HG03139 (cell line): ENCODE data around the gene CH25H.
"Not testable (repeated sequence)": the region's sequence is repeated elsewhere in the genome, so short reads cannot be mapped to it uniquely, and the experiment has no call there.

Experiments used
- ATAC-seq: cut with Tn5 transposase; IDR thresholded peaks from one replicate; pipeline ENCODE4 v1.9.1; 2021; ENCODE audit not compliant: unreplicated experiment

Gene CH25H, protein sequence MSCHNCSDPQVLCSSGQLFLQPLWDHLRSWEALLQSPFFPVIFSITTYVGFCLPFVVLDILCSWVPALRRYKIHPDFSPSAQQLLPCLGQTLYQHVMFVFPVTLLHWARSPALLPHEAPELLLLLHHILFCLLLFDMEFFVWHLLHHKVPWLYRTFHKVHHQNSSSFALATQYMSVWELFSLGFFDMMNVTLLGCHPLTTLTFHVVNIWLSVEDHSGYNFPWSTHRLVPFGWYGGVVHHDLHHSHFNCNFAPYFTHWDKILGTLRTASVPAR

DNA sequence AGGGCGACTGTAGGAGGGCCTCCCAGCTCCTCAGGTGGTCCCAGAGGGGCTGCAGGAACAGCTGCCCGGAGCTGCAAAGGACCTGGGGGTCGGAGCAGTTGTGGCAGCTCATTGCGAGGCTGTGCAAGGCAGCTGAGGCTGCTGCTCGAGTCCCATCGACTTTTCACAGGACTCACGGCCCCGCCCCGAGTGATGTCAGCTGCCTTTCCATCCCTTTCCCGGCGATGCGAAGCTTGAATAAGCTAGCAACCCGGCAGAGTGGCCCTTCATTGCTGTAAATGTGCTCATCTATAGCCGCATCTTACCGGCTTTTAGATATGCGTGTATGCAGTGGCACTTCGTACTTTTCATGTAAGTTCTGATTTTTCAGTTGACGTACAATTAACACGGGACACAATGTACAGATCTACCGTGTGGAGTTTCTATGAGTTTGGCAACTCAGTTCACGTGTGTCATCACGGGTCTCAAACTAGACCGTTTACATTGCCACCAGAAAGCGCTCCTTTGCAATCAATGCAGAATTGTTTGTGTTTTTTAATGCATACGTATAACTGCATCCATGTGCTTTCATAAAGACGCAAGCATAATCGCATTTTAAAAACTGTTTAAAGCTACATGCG lies at the start of gene CH25H:
TSS of gene CH25H (minus strand) at position 137 of the 620 bp plus-strand sequence. CDS start at position 112, 25 bp downstream.
- ATAC-seq: no peak

DNA sequence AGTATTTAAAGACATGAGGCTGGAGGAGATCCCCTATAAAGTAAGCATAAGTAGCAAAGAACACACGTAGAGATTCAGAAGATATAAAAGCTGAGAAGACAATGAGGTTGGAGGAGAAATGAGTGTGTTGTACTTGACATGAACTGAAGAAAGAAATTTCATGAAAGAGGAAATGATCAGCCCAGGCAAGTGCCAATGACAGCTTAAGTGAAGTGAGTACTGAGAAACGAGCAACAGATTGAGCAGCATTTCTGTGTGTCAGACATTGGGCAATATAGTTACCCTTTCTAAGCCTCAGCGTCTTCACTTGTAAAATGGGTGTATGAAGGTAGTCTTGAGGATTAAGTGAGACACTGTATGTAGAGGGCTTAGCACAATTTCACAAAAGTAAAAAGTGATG lies 49.2 kb upstream of the CH25H start:
- no peak for ATAC-seq

DNA sequence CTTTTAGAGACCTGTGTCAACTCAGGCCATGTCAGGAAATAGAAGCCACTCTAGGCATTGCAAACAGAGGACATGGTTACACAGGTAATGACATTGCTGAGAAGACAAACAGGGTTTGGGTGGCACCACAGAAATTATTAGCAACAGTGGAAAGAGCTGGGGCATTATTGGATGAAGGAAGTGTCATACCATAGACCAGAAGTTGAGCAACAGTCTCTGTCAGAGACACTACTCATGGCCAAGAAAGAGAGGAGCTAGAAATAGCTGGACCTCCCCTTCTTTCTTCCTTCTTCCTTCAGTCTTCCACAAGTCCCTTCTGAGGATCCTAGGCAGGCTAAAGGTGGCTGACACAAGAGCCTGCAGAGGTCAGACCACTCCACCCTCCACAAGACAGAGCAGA lies 48.7 kb upstream of the CH25H start:
- no peak for ATAC-seq

DNA sequence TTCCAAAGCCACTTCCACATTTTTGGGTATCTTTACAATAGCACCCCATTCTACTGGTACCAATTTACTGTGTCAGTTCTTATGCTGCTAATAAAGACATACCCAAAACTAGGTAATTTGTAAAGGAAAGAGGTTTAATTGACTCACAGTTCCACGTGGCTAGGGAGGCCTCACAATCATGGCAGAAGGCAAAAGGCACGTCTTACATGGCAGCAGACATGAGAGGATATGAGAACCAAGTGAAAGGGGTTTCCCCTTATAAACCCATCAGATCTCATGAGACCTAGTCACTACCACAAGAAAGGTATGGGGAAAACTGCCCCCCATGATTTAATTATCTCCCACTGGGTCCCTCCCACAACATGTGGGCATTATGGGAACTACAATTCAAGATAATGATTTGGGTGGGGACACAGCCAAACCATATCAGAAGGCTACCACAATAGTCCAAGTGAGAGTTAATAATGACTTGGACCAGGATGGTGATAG lies 48.0 kb upstream of the CH25H start:
- ATAC-seq: not testable (repeated sequence)

DNA sequence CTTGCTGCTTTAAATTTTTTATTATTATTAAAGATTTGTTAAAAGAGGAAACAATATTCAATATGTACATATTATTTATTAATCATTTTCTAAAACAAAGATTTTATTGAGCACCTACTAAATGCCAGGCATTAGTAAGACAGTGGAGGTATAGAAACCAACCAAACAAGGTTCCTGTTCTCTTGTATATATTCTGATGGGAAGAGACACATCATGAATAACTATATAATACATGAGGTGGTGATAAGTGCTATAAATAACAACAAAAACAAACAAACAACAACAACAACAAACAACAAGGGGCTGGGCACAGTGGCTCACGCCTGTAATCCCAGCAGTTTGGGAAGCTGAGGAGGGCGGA lies 45.1 kb upstream of the CH25H start:
- ATAC-seq: no peak

DNA sequence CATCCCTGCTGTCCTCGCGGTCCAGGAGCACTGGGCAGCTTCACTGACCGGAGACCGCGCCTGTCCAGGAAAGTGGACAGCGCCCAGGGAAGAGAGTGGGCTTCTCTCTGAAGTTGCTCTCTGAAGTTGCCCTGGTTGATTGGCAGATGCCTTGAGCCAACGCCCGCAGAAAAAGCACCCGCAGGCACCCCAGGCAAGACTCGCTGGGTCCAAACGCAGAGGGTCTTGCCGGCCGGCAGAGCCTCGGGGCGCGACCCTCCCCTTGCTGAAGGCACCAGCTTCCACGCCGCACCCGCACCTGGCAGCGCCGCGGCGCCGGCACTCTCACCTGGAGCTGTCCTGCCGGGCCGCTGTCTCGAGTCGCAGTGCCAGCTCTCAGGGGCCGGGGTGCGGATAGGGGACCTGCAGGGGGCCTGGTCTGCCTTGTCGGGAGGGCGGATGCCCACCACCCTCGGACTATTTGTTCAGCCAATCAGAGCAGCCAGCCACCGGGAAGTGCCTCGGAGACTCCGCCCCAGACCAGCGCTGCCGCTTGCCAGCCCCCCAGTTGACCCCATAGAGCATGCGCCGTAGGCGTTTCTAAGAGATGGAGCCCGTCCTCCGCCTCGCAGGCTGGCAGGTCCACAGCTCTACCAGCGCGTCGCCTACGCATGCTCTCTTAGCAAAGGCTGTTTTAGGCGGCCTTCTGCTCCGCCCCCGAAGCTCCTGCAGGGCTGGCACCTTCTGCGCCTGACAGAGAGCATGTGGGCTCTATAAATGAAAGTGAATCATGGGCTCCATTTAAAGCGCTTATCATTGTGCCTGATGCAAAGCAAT lies 44.5 kb upstream of the CH25H start, which contains the start of gene LIPA:
TSS of gene LIPA (minus strand) at position 367 of the 816 bp plus-strand sequence. CDS start 4,127 bp downstream, outside the sequence.
- ATAC-seq: peak; percentile 96

DNA sequence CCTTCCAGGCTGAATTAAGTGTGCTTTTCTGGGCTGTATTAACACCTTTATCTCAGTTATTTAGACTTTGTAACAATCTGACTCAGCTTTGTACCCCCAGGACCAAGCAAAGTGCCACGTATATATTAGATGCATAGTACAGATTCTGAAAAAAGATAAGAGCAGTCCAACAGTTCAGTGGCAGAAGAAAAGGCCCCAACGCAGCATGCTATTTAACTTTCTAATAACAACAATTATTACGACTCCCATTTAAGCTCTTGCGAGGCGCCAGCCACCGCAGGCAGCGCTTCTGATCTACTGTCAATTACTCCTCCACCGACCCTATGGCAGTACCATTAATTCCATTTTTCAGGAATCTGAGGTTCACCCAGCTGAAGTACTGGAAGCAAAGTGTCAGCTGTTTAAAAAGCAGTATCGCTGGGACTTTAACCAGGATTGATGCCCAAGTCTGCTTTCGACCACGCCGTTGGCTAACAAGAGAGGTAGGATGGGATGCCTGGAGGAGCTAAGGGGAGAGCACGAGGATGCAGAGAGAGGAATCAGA lies 43.8 kb upstream of the CH25H start:
- no peak for ATAC-seq

DNA sequence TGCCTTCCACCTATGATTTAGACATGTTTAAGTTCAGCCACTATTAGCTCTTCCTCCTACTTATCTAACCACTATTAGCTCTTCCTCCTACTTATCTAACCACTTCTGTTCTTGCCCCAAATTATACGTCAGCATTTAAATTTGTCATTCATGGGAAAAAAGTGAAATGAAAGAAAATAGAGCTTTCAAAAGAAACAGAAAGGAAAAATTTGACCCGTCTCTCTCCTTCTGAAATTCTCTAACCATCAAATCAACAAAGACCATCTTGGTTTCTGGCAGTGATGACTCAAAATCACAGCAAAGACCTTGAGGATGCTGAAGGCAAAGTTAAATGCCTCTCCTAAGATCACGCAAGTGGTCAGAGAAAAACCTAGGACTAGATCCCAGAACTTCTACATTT lies 41.9 kb upstream of the CH25H start:
- ATAC-seq: no peak

DNA sequence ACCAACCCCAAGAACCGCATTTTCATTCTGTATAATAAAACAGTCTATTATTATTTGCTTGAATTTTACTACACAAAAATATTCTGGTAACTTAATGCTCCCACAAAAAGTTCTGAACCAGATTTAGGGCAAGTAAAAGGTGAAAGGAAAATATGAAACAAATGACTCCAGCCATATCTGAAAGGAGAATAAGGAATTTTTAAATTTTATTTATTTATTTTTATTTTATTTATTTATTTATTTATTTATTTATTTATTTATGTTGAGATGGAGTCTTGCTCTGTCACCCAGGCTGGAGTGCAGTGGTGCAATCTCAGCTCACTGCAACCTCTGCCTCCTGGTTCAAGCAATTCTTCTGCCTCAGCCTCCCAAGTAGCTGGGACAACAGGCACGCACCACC lies 40.5 kb upstream of the CH25H start:
- ATAC-seq: not testable (repeated sequence)

DNA sequence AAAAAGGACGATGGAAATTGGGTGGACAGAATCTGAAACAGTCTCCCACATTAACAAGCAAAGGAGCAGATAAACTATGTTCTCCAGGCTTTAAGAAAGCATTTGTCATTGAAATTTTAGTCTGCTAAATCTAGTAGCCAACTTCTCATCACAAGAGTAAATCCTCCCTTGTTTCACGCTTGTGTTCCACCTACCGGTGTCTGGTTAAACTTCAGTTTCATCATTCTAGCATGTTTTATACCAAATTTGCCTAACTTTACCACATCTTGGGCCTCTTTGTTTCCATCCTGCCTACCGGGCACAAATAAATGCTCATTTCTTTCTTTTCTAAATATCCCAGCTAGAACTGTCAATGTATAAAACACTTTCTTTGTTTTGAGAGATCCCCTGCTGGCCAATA lies 38.7 kb upstream of the CH25H start:
- ATAC-seq: peak; percentile 42

DNA sequence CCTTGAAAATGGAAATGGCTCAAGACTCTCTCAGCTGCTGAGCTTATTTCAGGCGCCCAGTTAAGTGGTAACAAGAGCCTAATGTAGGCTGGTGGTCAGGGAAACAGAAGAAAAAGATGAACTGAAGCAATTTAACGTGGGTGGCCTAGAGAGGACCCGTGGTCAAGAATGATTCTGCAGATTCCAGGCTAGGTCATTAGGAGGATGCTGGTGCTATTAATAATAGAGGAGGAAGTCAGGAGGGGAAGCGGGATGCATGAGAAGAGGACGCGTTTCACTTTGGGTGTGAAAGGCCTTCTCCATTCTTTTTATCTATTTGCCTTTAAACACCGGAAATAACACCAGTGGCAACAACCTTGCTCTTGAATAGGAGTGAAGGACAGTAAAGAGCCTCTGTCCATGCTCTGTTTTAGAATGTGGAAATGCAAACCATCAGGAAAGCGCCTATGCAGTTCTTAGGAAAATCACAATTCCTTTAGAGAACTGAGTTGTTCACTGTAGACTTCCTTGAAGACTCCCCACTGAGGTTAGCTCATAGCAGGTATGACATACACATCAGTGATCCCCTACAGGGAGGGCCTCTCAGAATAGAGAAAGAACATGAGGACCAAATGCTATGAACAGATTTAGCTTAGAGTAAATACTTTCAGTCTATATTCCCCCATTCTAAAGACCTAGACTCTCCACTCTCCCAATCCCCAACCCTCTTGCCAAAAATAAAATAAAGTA lies 35.9 kb upstream of the CH25H start:
- ATAC-seq: no peak

DNA sequence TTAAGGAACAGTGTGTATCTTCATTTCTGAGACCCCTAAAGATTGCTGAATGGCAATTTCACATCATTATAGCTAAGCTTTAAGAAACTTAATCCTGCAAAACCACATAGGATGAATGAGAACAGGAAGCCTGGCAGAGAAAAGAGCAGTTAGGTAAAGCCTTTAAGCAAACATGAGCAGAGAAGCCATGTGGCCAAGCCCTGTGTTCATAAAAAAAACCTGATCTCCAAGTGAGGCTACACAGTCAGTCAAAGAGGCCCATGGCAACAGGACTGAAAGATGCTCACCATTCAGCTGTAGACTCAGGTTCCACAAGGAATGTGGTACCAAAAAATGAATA lies 35.2 kb upstream of the CH25H start:
- ATAC-seq: no peak

DNA sequence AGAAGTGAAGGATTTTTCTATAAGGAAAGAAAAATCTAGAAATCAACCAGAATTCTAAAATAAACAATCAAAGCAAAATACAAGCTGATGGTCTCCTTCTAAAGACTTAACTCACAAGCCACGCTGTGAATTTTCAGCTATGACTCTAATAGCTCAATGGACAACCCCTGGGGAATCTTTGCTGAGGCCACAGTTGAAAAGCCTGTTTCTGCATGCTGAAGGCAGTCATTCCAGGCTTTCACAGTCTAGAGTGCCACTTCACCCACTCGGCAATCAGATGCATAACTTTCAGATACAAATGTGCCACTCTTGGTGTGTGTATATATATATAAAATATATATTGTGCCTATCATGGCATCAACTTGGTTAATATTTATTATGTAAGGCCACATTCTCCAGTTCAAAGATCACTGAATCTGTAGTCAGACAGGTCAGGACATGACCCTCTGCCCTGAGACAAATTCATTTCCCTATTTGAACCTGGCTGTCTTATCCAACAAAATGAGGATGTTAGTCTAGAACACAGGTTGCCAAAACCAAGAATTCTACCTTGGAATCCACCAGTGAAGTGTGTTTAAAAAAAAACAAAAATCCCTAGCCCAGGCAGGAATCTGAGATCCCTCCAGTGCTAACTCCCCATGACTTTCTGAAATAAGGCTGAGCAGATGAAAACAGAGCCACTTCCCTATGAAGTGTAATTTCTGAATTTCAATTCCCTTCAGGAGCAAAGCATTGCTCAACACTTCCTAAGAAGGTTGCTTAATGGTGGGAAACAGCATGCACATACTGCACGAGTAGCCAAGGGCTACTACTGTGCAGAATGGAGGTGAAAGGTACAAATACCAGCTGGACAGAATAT lies 34.6 kb upstream of the CH25H start:
- ATAC-seq: no peak

DNA sequence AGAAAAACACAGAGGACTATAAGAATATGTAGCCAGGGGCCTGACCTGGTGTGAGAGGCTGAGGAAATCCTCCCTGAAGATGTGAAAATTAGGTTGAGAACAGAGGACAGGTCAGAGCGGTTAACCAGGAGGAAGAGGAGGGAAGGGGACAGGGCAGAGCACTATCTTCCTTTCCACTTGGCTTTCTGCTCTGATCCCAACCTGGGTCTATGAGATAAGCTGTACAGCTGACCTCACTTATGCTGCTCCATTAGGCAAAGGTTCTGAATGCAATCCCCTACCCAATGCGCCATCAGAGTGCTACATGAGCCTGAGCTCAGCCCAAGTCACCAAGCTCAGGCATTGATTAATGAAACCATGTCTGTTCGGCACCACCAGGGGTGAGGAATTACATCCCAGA lies 33.9 kb upstream of the CH25H start:
- ATAC-seq: no peak

DNA sequence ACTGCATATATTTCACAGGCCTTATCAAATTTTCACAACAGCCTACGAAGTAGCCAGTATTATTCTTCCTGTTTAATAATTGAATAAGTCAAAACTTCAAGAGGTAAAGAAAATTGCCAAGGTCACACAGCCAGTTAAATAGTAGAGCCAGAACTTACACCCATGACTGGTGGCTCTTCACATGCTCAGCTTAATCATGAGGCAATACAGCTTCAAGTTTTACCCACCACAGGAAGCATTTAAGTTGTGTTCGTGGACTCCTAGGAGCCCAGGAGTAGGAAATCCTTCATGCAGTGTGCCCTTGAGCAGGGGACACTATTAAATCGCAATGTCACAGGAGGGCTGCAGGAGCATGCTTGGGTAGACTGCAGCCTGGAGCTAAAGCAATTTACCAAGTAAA lies 33.4 kb upstream of the CH25H start:
- ATAC-seq: no peak

DNA sequence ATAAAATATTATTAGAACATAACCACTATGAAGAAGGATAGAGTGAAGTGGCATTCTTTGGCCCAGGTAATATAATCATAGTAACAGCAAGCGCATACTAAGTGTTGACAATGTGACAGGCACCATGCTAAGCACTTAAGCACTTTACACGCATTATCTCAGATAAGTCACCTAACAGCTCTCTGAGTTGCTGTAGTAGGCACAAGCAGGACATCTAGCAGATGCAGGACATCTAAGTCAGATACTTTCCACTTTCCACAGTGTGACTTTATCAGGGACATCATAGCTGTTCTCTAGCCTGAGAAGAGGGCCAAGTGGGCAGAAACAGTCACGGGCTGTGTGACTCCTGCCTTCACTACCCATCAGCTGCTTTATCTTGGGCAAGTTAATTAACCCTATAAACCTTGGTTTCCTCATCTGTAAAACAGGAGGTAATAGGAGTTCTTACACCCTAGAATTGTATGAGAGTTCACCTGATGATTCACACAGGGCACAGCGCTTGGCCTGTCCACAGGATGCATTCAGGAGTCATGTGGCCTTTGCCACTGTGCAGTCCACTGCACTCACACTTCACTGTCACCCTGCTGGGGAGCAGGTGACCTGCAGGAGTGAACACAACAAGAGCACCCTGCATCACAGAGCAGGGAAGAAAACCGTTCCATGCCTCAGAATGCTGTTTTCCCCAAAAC lies 32.0 kb upstream of the CH25H start:
- ATAC-seq: no peak

DNA sequence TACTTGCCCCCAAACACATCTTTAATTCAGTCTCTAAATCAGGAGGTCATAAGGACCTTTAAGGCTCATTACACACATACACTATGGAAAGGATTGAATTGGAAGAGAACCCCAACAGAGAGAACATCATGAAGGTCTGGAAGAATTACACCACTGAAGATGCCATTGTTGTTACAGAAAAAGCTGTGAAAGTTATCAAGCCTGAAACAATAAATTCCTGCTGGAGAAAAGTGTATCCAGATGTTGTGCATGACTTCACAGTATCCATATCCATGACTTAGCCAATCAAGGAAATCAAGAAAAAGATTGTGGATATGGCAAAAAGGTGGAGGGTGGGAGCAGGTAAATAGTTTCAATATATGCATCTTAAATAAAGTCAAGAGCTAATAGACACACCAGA lies 30.7 kb upstream of the CH25H start:
- ATAC-seq: no peak

DNA sequence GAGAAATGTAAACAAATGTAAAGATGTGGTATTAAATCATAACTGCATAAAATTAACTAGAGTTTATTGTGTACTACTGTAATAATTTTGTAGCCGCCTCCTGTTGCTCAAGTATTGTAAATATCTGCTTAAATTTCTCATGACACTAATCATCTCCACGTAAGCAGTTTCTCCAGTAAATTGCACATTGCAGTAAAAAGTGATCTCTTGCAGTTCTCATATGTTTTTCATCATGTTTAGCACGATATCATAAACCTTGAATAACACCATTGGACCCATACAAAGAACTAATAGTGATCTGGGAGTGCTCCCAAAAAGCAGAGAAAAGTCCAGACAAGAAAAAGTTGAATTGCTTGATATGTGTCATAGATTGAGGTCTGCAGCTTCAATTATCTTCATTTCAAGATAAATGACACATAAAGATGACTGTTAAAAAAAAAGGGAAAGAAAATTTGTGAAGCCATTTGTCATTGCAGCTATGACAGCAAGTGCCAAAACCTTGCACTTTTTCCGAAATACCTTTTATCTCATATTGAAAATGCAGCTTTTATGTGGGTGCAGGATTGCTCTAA lies 29.2 kb upstream of the CH25H start:
- no peak for ATAC-seq
